ENCODE data around the gene KCTD21. TPM values are rescaled to one million over a fixed set of nuclear protein-coding genes. Genes with fewer than 3 reads are reported as not detected.
A peak's percentile ranks its signal among the peaks of the same experiment; 100 is the strongest.

KCTD21 gene
- total RNA-seq, 1 donor from 2014 or later = 0.90 TPM

DNA sequence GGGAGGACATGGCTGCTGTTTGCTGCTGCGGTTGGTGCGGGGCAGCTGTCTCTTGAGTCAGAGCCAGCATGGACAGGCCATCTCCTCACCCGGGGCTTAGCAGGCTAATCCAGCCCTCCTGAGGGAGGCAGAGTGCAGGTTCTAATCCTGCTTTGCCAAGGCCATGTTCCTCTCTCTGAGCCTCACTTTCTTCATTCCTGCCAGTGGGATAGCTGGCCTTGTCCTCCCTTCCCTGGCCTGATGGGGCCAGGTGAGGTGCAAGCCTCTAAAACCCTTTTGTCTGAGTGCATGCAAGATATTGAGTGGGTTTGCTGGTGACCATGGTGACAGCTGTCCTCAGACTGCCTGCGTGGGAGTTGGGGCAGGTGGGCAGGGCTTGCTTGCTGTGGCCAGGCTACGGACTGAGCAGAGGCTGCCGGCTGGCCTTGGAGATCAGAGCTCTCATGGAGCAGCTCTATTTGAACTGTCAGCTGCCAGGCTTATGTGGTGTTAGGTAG lies 3.8 kb upstream of the KCTD21 start:
- H3K79me2 ChIP-seq (ENCODE audit: low read depth) = no peaks in the 10 kb centered on the region
- no peaks in the 10 kb centered on the region for H4K20me1 ChIP-seq (ENCODE audit: low read depth)
- H3K36me3 ChIP-seq = no peaks in the 10 kb centered on the region
- peaks cover 51% of the 10 kb centered on the region for H3K4me1 Mint-ChIP-seq
- no peak overlapping the region for H3K4me3 ChIP-seq
- H3K27ac Mint-ChIP-seq = no peak overlapping the region
- no peak overlapping the region for H3K4me2 ChIP-seq
- no peaks in the 10 kb centered on the region for H3K9me3 ChIP-seq (ENCODE audit: low read depth)
- TF ChIP-seq EZH2phosphoT487 (IDR thresholded peaks at IDR 0.05) = no peak
- DNase-seq (ENCODE audit: low spot score) = no peak
- no peak overlapping the region for H2AFZ ChIP-seq (replicated peaks)
- H3K27ac ChIP-seq = no peak overlapping the region
- H3K4me1 ChIP-seq = peaks cover 12% of the 10 kb centered on the region
- no peaks in the 10 kb centered on the region for H3K9me3 Mint-ChIP-seq
- no peaks in the 10 kb centered on the region for H3F3A ChIP-seq (ENCODE audit: low read depth)
- peak overlapping the region; percentile 38 for H3K4me3 Mint-ChIP-seq
- no peak overlapping the region for H3K9ac ChIP-seq
- peaks cover 2% of the 10 kb centered on the region for H3K36me3 Mint-ChIP-seq
- peaks cover 5% of the 10 kb centered on the region for H3K27me3 ChIP-seq
- peaks cover 3% of the 10 kb centered on the region for H3K27me3 Mint-ChIP-seq (ENCODE audit: insufficient read depth, low read depth)

DNA sequence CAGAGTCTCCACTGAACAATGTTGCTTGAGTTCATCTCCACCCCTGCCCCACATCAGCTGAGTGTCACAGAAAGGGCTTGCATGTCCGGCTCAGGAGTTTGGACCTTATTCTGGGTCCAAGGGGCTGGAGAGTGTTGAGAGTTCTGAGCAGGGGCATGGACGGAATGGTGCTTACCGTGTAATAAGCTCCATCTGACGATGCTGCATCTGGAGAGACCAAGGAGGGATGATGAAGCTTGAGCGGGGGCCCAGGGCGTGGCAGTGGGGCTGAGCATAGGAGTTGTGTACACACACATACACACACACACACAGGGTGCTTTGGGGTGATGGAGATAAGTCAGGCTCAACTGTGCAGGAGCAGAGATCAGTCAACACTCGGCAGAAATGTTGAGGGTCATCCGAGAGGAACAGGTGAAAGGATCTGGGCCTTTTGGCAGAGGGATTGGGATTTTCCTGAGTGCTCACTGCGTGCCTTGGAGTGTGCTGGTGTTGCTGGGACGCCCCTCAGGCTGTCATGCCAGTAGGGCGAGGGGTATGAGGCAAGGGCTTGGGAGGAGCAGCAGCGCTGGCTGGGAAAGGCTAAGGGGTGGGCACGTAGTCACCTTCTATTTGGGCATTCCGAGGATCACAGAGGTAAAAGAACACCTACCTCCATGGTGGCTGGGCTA lies 2.6 kb upstream of the KCTD21 start:
- DNase-seq (ENCODE audit: low spot score) = no peak
- H3K36me3 ChIP-seq = no peaks in the 10 kb centered on the region
- no peak overlapping the region for H2AFZ ChIP-seq (replicated peaks)
- H3K36me3 Mint-ChIP-seq = peaks cover 1% of the 10 kb centered on the region
- no peaks in the 10 kb centered on the region for H3F3A ChIP-seq (ENCODE audit: low read depth)
- no peaks in the 10 kb centered on the region for H3K9me3 ChIP-seq (ENCODE audit: low read depth)
- H3K27me3 ChIP-seq = peaks cover 11% of the 10 kb centered on the region
- TF ChIP-seq EZH2phosphoT487 (IDR thresholded peaks at IDR 0.05) = no peak
- TF ChIP-seq EZH2 (IDR thresholded peaks at IDR 0.05) = no peak
- TF ChIP-seq, protein P1, sequence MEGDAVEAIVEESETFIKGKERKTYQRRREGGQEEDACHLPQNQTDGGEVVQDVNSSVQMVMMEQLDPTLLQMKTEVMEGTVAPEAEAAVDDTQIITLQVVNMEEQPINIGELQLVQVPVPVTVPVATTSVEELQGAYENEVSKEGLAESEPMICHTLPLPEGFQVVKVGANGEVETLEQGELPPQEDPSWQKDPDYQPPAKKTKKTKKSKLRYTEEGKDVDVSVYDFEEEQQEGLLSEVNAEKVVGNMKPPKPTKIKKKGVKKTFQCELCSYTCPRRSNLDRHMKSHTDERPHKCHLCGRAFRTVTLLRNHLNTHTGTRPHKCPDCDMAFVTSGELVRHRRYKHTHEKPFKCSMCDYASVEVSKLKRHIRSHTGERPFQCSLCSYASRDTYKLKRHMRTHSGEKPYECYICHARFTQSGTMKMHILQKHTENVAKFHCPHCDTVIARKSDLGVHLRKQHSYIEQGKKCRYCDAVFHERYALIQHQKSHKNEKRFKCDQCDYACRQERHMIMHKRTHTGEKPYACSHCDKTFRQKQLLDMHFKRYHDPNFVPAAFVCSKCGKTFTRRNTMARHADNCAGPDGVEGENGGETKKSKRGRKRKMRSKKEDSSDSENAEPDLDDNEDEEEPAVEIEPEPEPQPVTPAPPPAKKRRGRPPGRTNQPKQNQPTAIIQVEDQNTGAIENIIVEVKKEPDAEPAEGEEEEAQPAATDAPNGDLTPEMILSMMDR (IDR thresholded peaks at IDR 0.05) = no peak
- no peak overlapping the region for H3K9ac ChIP-seq
- no peak overlapping the region for H3K4me3 ChIP-seq
- H3K27ac Mint-ChIP-seq = no peak overlapping the region
- H3K27ac ChIP-seq = no peak overlapping the region
- H3K27me3 Mint-ChIP-seq (ENCODE audit: insufficient read depth, low read depth) = peaks cover 6% of the 10 kb centered on the region
- H4K20me1 ChIP-seq (ENCODE audit: low read depth) = no peaks in the 10 kb centered on the region
- H3K4me1 Mint-ChIP-seq = peaks cover 56% of the 10 kb centered on the region
- H3K9me3 Mint-ChIP-seq = no peaks in the 10 kb centered on the region
- no peak overlapping the region for H3K4me2 ChIP-seq
- H3K4me1 ChIP-seq = peaks cover 12% of the 10 kb centered on the region
- H3K79me2 ChIP-seq (ENCODE audit: low read depth) = no peaks in the 10 kb centered on the region
- H3K4me3 Mint-ChIP-seq = peak overlapping the region; percentile 42

DNA sequence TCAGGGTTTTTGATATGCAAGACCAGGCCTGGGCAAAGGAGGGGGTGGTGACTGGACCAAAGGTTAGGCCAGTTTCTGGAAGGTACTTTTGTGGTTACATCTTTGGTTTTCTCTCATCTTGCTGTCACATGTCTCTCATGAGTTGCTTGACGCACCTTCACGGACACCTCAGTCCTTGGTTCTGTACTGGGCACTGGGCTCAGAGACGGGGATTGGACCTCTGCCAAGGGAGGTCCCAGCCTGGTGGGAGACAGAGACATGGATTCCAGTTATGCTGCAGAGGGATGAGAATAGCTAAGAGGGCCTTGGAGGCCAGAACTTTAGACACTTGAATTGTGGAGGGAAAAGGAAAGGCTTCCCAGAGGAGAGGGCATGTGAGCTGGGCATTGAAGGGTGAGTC lies 1.9 kb upstream of the KCTD21 start:
- peaks cover 55% of the 10 kb centered on the region for H3K4me1 Mint-ChIP-seq
- H3K27me3 ChIP-seq = peaks cover 11% of the 10 kb centered on the region
- TF ChIP-seq EZH2 (IDR thresholded peaks at IDR 0.05) (no peak), EZH2phosphoT487 (IDR thresholded peaks at IDR 0.05) (no peak)
- TF ChIP-seq, protein P1 (IDR thresholded peaks at IDR 0.05) = no peak
- H3K4me2 ChIP-seq = no peak overlapping the region
- no peaks in the 10 kb centered on the region for H4K20me1 ChIP-seq (ENCODE audit: low read depth)
- peaks cover 12% of the 10 kb centered on the region for H3K4me1 ChIP-seq
- H3K9ac ChIP-seq = no peak overlapping the region
- no peaks in the 10 kb centered on the region for H3K36me3 ChIP-seq
- no peaks in the 10 kb centered on the region for H3K9me3 ChIP-seq (ENCODE audit: low read depth)
- no peaks in the 10 kb centered on the region for H3F3A ChIP-seq (ENCODE audit: low read depth)
- no peak overlapping the region for H2AFZ ChIP-seq (replicated peaks)
- H3K27ac ChIP-seq = no peak overlapping the region
- H3K27ac Mint-ChIP-seq = no peak overlapping the region
- H3K79me2 ChIP-seq (ENCODE audit: low read depth) = no peaks in the 10 kb centered on the region
- DNase-seq (ENCODE audit: low spot score) = no peak
- no peaks in the 10 kb centered on the region for H3K36me3 Mint-ChIP-seq
- H3K27me3 Mint-ChIP-seq (ENCODE audit: insufficient read depth, low read depth) = peaks cover 6% of the 10 kb centered on the region
- peak overlapping the region; percentile 94 for H3K4me3 Mint-ChIP-seq
- no peak overlapping the region for H3K4me3 ChIP-seq
- H3K9me3 Mint-ChIP-seq = no peaks in the 10 kb centered on the region

DNA sequence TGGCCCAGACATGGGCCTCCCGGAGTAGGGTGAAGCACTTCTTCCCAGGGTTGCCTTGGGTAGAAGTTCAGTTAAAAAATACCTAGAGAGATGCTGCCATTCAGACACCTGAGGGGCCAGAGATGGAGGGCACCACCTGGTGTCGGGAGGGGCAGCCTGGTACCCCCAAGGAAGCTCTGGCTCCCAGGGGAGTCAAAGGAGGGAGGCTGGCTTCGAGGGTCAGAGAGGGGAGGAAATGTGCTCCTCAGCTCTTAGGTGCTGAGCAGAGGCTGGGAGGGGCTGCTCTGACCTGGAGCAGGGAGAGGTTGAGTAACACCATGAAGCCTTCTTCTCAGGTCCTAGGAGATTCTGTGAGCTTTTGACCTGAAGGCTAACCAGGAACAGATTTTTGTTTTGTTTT lies 1.4 kb upstream of the KCTD21 start:
- TF ChIP-seq EZH2 (IDR thresholded peaks at IDR 0.05) (no peak), EZH2phosphoT487 (IDR thresholded peaks at IDR 0.05) (no peak)
- TF ChIP-seq, protein P1 (IDR thresholded peaks at IDR 0.05) = no peak
- no peaks in the 10 kb centered on the region for H3K36me3 Mint-ChIP-seq
- H3K9ac ChIP-seq = no peak overlapping the region
- peak overlapping the region; percentile 94 for H3K4me3 Mint-ChIP-seq
- peaks cover 12% of the 10 kb centered on the region for H3K4me1 ChIP-seq
- no peaks in the 10 kb centered on the region for H3F3A ChIP-seq (ENCODE audit: low read depth)
- no peaks in the 10 kb centered on the region for H3K36me3 ChIP-seq
- peak overlapping the region; percentile 19 for H3K27ac Mint-ChIP-seq
- H3K79me2 ChIP-seq (ENCODE audit: low read depth) = no peaks in the 10 kb centered on the region
- H3K27me3 Mint-ChIP-seq (ENCODE audit: insufficient read depth, low read depth) = peaks cover 6% of the 10 kb centered on the region
- no peaks in the 10 kb centered on the region for H3K9me3 Mint-ChIP-seq
- peaks cover 50% of the 10 kb centered on the region for H3K4me1 Mint-ChIP-seq
- no peak overlapping the region for H3K27ac ChIP-seq
- peak overlapping the region; percentile 82 for H3K4me3 ChIP-seq
- DNase-seq (ENCODE audit: low spot score) = no peak
- H3K9me3 ChIP-seq (ENCODE audit: low read depth) = no peaks in the 10 kb centered on the region
- no peak overlapping the region for H2AFZ ChIP-seq (replicated peaks)
- peak overlapping the region; percentile 88 for H3K4me2 ChIP-seq
- H4K20me1 ChIP-seq (ENCODE audit: low read depth) = no peaks in the 10 kb centered on the region
- H3K27me3 ChIP-seq = peaks cover 11% of the 10 kb centered on the region

Measured in neural progenitor cell (in vitro differentiated cells).